Measurements from ENCODE around the gene KSR2.

Gene KSR2

GRCh38 chr12:117476341-117476740 is 492.4 kb downstream of the KSR2 start:
- Mint-ChIP-seq H3K9me3 (peaks cover 4% of the 10 kb centered on the region), H3K36me3 (no peaks in the 10 kb centered on the region), H3K4me3 (no peak overlapping the region), H3K27ac (no peak overlapping the region), H3K4me1 (no peaks in the 10 kb centered on the region)
- DNase-seq (ENCODE audit: low spot score in 2 of 2) (no peak), ATAC-seq (no peak)

- no peaks in the 10 kb centered on the region for H3K36me3 Mint-ChIP-seq
- peaks cover 8% of the 10 kb centered on the region for H3K9me3 Mint-ChIP-seq
- ATAC-seq, result no peak
- H3K4me3 Mint-ChIP-seq, result no peak overlapping the region
- no peak overlapping the region for H3K27ac Mint-ChIP-seq
- no peak for DNase-seq (ENCODE audit: low spot score in 2 of 2)
- H3K4me1 Mint-ChIP-seq, result no peaks in the 10 kb centered on the region
Measured at GRCh38 chr12:117473856-117474255, 494.9 kb downstream of the KSR2 start.

- Mint-ChIP-seq H3K27ac (no peak overlapping the region), H3K4me3 (no peak overlapping the region), H3K9me3 (peaks cover 8% of the 10 kb centered on the region), H3K4me1 (no peaks in the 10 kb centered on the region), H3K36me3 (no peaks in the 10 kb centered on the region)
- ATAC-seq (no peak), DNase-seq (ENCODE audit: low spot score in 2 of 2) (no peak)
Measured at GRCh38 chr12:117472983-117473382, 495.8 kb downstream of the KSR2 start.

GRCh38 chr12:117470804-117471203 is 498.0 kb downstream of the KSR2 start:
- no peak overlapping the region for H3K4me3 Mint-ChIP-seq

GRCh38 chr12:117469883-117470483 is 498.8 kb downstream of the KSR2 start:
- peaks cover 6% of the 10 kb centered on the region for H3K9me3 Mint-ChIP-seq
- no peaks in the 10 kb centered on the region for H3K4me1 Mint-ChIP-seq
- H3K36me3 Mint-ChIP-seq, result no peaks in the 10 kb centered on the region
- DNase-seq (ENCODE audit: low spot score in 2 of 2), result no peak
- no peak overlapping the region for H3K27ac Mint-ChIP-seq
- H3K4me3 Mint-ChIP-seq, result no peak overlapping the region
- ATAC-seq, result no peak

More at GRCh38 chr12:117470804-117471203, 498.0 kb downstream of the KSR2 start:
- no peaks in the 10 kb centered on the region for H3K36me3 Mint-ChIP-seq
- H3K27ac Mint-ChIP-seq, result no peak overlapping the region
- peaks cover 10% of the 10 kb centered on the region for H3K9me3 Mint-ChIP-seq
- ATAC-seq, result no peak
- no peak for DNase-seq (ENCODE audit: low spot score in 2 of 2)
- H3K4me1 Mint-ChIP-seq, result no peaks in the 10 kb centered on the region

- Mint-ChIP-seq H3K27ac (no peak overlapping the region), H3K4me1 (no peaks in the 10 kb centered on the region)
- no peak for ATAC-seq
Measured at GRCh38 chr12:117468016-117468415, 500.8 kb downstream of the KSR2 start.

GRCh38 chr12:117467588-117467987 is 501.2 kb downstream of the KSR2 start:
- H3K9me3 Mint-ChIP-seq, result peaks cover 6% of the 10 kb centered on the region
- no peak for DNase-seq (ENCODE audit: low spot score in 2 of 2)
- H3K4me3 Mint-ChIP-seq, result no peak overlapping the region
- no peaks in the 10 kb centered on the region for H3K4me1 Mint-ChIP-seq
- no peaks in the 10 kb centered on the region for H3K36me3 Mint-ChIP-seq
- ATAC-seq, result no peak
- no peak overlapping the region for H3K27ac Mint-ChIP-seq

More at GRCh38 chr12:117468016-117468415, 500.8 kb downstream of the KSR2 start:
- Mint-ChIP-seq H3K9me3 (peaks cover 6% of the 10 kb centered on the region), H3K36me3 (no peaks in the 10 kb centered on the region), H3K4me3 (no peak overlapping the region)
- no peak for DNase-seq (ENCODE audit: low spot score in 2 of 2)

GRCh38 chr12:117466677-117467362 is 502.0 kb downstream of the KSR2 start:
- no peak for DNase-seq (ENCODE audit: low spot score in 2 of 2)
- Mint-ChIP-seq H3K36me3 (no peaks in the 10 kb centered on the region), H3K27ac (no peak overlapping the region), H3K4me3 (no peak overlapping the region), H3K9me3 (peaks cover 6% of the 10 kb centered on the region), H3K4me1 (no peaks in the 10 kb centered on the region)
- no peak for ATAC-seq

GRCh38 chr12:117461732-117462131 is 507.1 kb downstream of the KSR2 start:
- H3K4me3 Mint-ChIP-seq, result no peak overlapping the region
- H3K9me3 Mint-ChIP-seq, result peaks cover 2% of the 10 kb centered on the region
- H3K27ac Mint-ChIP-seq, result no peak overlapping the region
- no peaks in the 10 kb centered on the region for H3K4me1 Mint-ChIP-seq
- no peak for ATAC-seq
- no peak for DNase-seq (ENCODE audit: low spot score in 2 of 2)
- no peaks in the 10 kb centered on the region for H3K36me3 Mint-ChIP-seq

GRCh38 chr12:117459229-117459628 is 509.6 kb downstream of the KSR2 start:
- Mint-ChIP-seq H3K9me3 (peaks cover 3% of the 10 kb centered on the region), H3K27ac (no peak overlapping the region), H3K4me3 (no peak overlapping the region), H3K4me1 (no peaks in the 10 kb centered on the region), H3K36me3 (no peaks in the 10 kb centered on the region)
- DNase-seq (ENCODE audit: low spot score in 2 of 2) (no peak), ATAC-seq (no peak)

- Mint-ChIP-seq H3K9me3 (peaks cover 3% of the 10 kb centered on the region), H3K36me3 (no peaks in the 10 kb centered on the region), H3K27ac (no peak overlapping the region), H3K4me3 (no peak overlapping the region), H3K4me1 (no peaks in the 10 kb centered on the region)
- no peak for ATAC-seq
- DNase-seq (ENCODE audit: low spot score in 2 of 2), result no peak
Measured at GRCh38 chr12:117457189-117457588, 511.6 kb downstream of the KSR2 start.

- Mint-ChIP-seq H3K4me3 (no peak overlapping the region), H3K9me3 (peaks cover 3% of the 10 kb centered on the region), H3K27ac (no peak overlapping the region), H3K36me3 (no peaks in the 10 kb centered on the region), H3K4me1 (no peaks in the 10 kb centered on the region)
- no peak for DNase-seq (ENCODE audit: low spot score in 2 of 2)
- ATAC-seq, result no peak
Measured at GRCh38 chr12:117456076-117456475, 512.7 kb downstream of the KSR2 start.

- no peaks in the 10 kb centered on the region for H3K36me3 Mint-ChIP-seq
- ATAC-seq (no peak), DNase-seq (ENCODE audit: low spot score in 2 of 2) (no peak)
- peaks cover 3% of the 10 kb centered on the region for H3K9me3 Mint-ChIP-seq
- H3K4me3 Mint-ChIP-seq, result no peak overlapping the region
- H3K4me1 Mint-ChIP-seq, result no peaks in the 10 kb centered on the region
- no peak overlapping the region for H3K27ac Mint-ChIP-seq
Measured at GRCh38 chr12:117453961-117454360, 514.8 kb downstream of the KSR2 start.

GRCh38 chr12:117452112-117452511 is 516.7 kb downstream of the KSR2 start:
- no peak for DNase-seq (ENCODE audit: low spot score in 2 of 2)
- H3K9me3 Mint-ChIP-seq, result peaks cover 3% of the 10 kb centered on the region
- H3K4me3 Mint-ChIP-seq, result no peak overlapping the region
- no peak for ATAC-seq
- no peak overlapping the region for H3K27ac Mint-ChIP-seq
- no peaks in the 10 kb centered on the region for H3K4me1 Mint-ChIP-seq
- no peaks in the 10 kb centered on the region for H3K36me3 Mint-ChIP-seq

GRCh38 chr12:117450209-117450608 is 518.6 kb downstream of the KSR2 start:
- Mint-ChIP-seq H3K9me3 (peaks cover 3% of the 10 kb centered on the region), H3K4me1 (no peaks in the 10 kb centered on the region), H3K4me3 (no peak overlapping the region), H3K27ac (no peak overlapping the region), H3K36me3 (no peaks in the 10 kb centered on the region)
- DNase-seq (ENCODE audit: low spot score in 2 of 2), result no peak
- no peak for ATAC-seq

- DNase-seq (ENCODE audit: low spot score in 2 of 2) (no peak), ATAC-seq (no peak)
- Mint-ChIP-seq H3K9me3 (peaks cover under 1% of the 10 kb centered on the region), H3K27ac (no peak overlapping the region), H3K4me1 (no peaks in the 10 kb centered on the region), H3K36me3 (no peaks in the 10 kb centered on the region), H3K4me3 (no peak overlapping the region)
Measured at GRCh38 chr12:117447665-117448366, 521.0 kb downstream of the KSR2 start.

All from stimulated activated effector memory CD8-positive, alpha-beta T cell treated with anti-CD3 and anti-CD28 coated beads, Interleukin-12 subunit alpha, Interleukin-12 subunit beta, amount 100 ng/mL, for 72 hours (primary cell).